ENCODE measurements around the gene PIH1D1. TPM values are rescaled to one million over a fixed set of nuclear protein-coding genes. Genes with fewer than 3 reads are reported as not detected.

The PIH1D1 gene
- total RNA-seq, 6 experiments from 2014 or later = 37.4 to 57.7 (median 43.4) TPM

GRCh38 chr19:49431330-49431749 lies 20.3 kb downstream of the PIH1D1 start:
- Histone ChIP-seq H3K27ac (no peak overlapping the region), H3K4me3 (no peak overlapping the region), H3K4me1 (no peaks in the 10 kb centered on the region), H3K27me3 (peaks cover 7 to 20% of the 10 kb centered on the region in 2 donors), H3K36me3 (no peaks in the 10 kb centered on the region), H3K9me3 (no peaks in the 10 kb centered on the region)
- no peak for TF ChIP-seq POLR2A (IDR thresholded peaks at IDR 0.05)
- no peak for TF ChIP-seq CTCF (IDR thresholded peaks at IDR 0.05)
- DNase-seq (no peak), ATAC-seq (no peak)
- WGBS (ENCODE audit: insufficient coverage, low coverage, low lambda C conversion rate, missing lambda C conversion rate) = 34% methylated on average over 14 of the region's 29 CpGs
- intact Hi-C loops (cut with DNase I) = loop anchor here in 1 of 2 donors (10.0 kb wide), 1 partner anchor 177 kb away; no protein-coding TSS in a partner anchor

- Histone ChIP-seq H3K4me1 (no peaks in the 10 kb centered on the region), H3K27me3 (peaks cover 7 to 20% of the 10 kb centered on the region in 2 donors), H3K4me3 (no peak overlapping the region), H3K27ac (no peak overlapping the region), H3K9me3 (no peaks in the 10 kb centered on the region), H3K36me3 (no peaks in the 10 kb centered on the region)
- WGBS (ENCODE audit: insufficient coverage, low coverage, low lambda C conversion rate, missing lambda C conversion rate) = 49% methylated on average over 8 of the region's 28 CpGs
- TF ChIP-seq CTCF (IDR thresholded peaks at IDR 0.05) (peak in 1 of 4 donors; percentile 6), POLR2A (IDR thresholded peaks at IDR 0.05) (no peak)
- DNase-seq (no peak), ATAC-seq (no peak)
- intact Hi-C loops (cut with DNase I) = loop anchor here in 1 of 2 donors (10.0 kb wide), 1 partner anchor 176 kb away; no protein-coding TSS in a partner anchor
Observed at GRCh38 chr19:49430678-49431329, 20.8 kb downstream of the PIH1D1 start.

GRCh38 chr19:49430172-49430677 lies 21.4 kb downstream of the PIH1D1 start:
- no peak for DNase-seq
- intact Hi-C loops (cut with DNase I) = loop anchor here in 1 of 2 donors (10.0 kb wide), 1 partner anchor 175 kb away; no protein-coding TSS in a partner anchor
- no peak for ATAC-seq
- Histone ChIP-seq H3K4me3 (no peak overlapping the region), H3K27me3 (peaks cover 7 to 16% of the 10 kb centered on the region in 2 donors), H3K27ac (no peak overlapping the region), H3K9me3 (no peaks in the 10 kb centered on the region), H3K36me3 (no peaks in the 10 kb centered on the region), H3K4me1 (no peaks in the 10 kb centered on the region)
- TF ChIP-seq POLR2A (IDR thresholded peaks at IDR 0.05) = no peak
- 43% methylated on average over 4 of the region's 9 CpGs for WGBS (ENCODE audit: insufficient coverage, low coverage, low lambda C conversion rate, missing lambda C conversion rate)

- H3K4me1 ChIP-seq = no peaks in the 10 kb centered on the region
- DNase-seq (no peak), ATAC-seq (no peak)
- no peak overlapping the region for H3K4me3 ChIP-seq
- WGBS (ENCODE audit: insufficient coverage, low coverage, low lambda C conversion rate, missing lambda C conversion rate) = 14% methylated on average over 22 of the region's 29 CpGs
- H3K9me3 ChIP-seq = no peaks in the 10 kb centered on the region
- no peaks in the 10 kb centered on the region for H3K36me3 ChIP-seq
- no peak overlapping the region for H3K27ac ChIP-seq
- intact Hi-C loops (cut with DNase I) = no loop called here
- TF ChIP-seq CTCF (IDR thresholded peaks at IDR 0.05) (no peak), POLR2A (IDR thresholded peaks at IDR 0.05) (no peak)
- peaks cover 7 to 16% of the 10 kb centered on the region in 2 donors for H3K27me3 ChIP-seq
Observed at GRCh38 chr19:49428547-49429451, 22.8 kb downstream of the PIH1D1 start.

Measured in right lobe of liver (tissue), 6 donors.